Gastrocnemius medialis (tissue), 4 donors: ENCODE measurements around the gene CORO2A. TPM values are rescaled to one million over a fixed set of nuclear protein-coding genes. Genes with fewer than 3 reads are reported as not detected.

Experiments used
- ATAC-seq, 2 donors: fragments of 150-250 bp; one replicate each; pipeline ENCODE4 v1.9.1; 2016
- DNase-seq, 2 donors: peaks; one replicate each; pipeline ENCODE4 v3.0.0-alpha.2; 2019
- H3K27ac ChIP-seq, 4 donors: fragments of 200-600 bp; sonication (generic); 1 replicate in 1 of 4; 2 replicates in 3 of 4; pipeline ENCODE4 v1.5.1; 2016 to 2018; ENCODE audit warnings: mild to moderate bottlenecking in 2 of 4, moderate library complexity in 1 of 4
- H3K27me3 ChIP-seq, 3 donors: fragments of 200-600 bp; sonication (generic) in 2 of 3; 1 replicate in 1 of 3; 2 replicates in 2 of 3; pipeline versions ENCODE4 v1.5.1 to v1.6.0; 2016 to 2019; ENCODE audit warnings: mild to moderate bottlenecking in 1 of 3, moderate library complexity in 1 of 3
- H3K36me3 ChIP-seq, 2 donors: fragments of 200-600 bp; sonication (generic) in 1 of 2; one replicate each; pipeline ENCODE4 v1.5.1; 2017 to 2018
- H3K4me1 ChIP-seq, 2 donors: fragments of 200-600 bp; sonication (generic) in 1 of 2; one replicate each; pipeline ENCODE4 v1.5.1; 2016 to 2017; ENCODE audit warnings: mild to moderate bottlenecking in 2 of 2
- H3K4me3 ChIP-seq, 4 donors: fragments of 200-600 bp; sonication (generic) in 3 of 4; 1 replicate in 1 of 4; 2 replicates in 3 of 4; pipeline ENCODE4 v1.5.1; 2016 to 2019; ENCODE audit warnings: mild to moderate bottlenecking in 2 of 4
- H3K9me3 ChIP-seq, 3 donors: fragments of 200-600 bp; sonication (generic) in 2 of 3; 1 replicate in 1 of 3; 2 replicates in 2 of 3; pipeline ENCODE4 v1.5.1; 2016 to 2019
- CTCF ChIP-seq, 5 experiments: fragments of 450-650 bp in 3 of 5; fragments of 200-600 bp in 2 of 5; sonication (generic) in 2 of 5; IDR thresholded peaks in 4 of 5; conservative IDR thresholded peaks in 1 of 5; 1 replicate in 4 of 5; 2 replicates in 1 of 5; pipeline ENCODE4 v1.5.1; 2016 to 2019; ENCODE audit warnings: antibody characterized with exemption in 5 of 5, mild to moderate bottlenecking in 3 of 5, moderate library complexity in 3 of 5
- POLR2A ChIP-seq, 2 donors: fragments of 450-650 bp; IDR thresholded peaks; one replicate each; pipeline ENCODE4 v1.6.1; 2017; ENCODE audit warnings: antibody characterized with exemption in 2 of 2, mild to moderate bottlenecking in 2 of 2, moderate library complexity in 2 of 2
- in situ Hi-C, 4 donors: fragments of 200-750 bp; cut with MboI; loops; one replicate each; pipeline versions ENCODE4 v1.15.0 to v1.8.0; 2017; ENCODE audit warnings: low sequenced_read_pairs in 4 of 4
- intact Hi-C: fragments of 100-400 bp; cut with DNase I; formaldehyde crosslinking; loops from one replicate; pipeline ENCODE4 v1.15.1; 2023; ENCODE audit warnings: low total_unique reads
- total RNA-seq, 4 donors: library from RNA; depleted of rRNA; stranded (reverse); fragments of >200 nt; gene quantifications; one replicate each; pipeline versions ENCODE4 v1.1.0 to v1.2.3, GENCODE V29; 2016

CORO2A gene
- total RNA-seq, 4 donors from 2014 or later: 0.05 to 0.42 (median 0.19) TPM

DNA sequence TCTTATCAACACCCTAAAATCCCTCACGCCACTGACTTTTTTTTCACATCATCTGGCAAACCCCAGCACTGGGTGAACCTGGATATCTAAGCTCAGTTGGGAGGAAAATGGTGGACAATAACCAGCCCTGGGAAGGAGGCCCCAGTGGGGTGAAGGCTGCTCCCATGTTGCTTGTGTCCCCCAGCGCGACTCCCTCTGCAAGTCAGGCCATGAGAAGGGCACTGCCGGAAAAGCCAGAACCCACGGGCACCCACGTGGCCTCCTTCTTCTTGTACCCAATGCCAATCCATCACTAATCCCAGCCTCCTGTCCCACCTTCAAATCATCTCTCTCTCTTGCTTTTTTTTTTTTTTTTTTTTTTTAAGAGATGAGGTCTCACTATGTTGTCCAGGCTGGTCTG is 11.4 kb downstream of the CORO2A start:
- H3K27ac ChIP-seq: no peak overlapping the region
- in situ Hi-C loops: no loop called here
- no peak for ATAC-seq
- no peaks in the 10 kb centered on the region for H3K27me3 ChIP-seq
- no peaks in the 10 kb centered on the region for H3K36me3 ChIP-seq
- no peak for TF ChIP-seq POLR2A (IDR thresholded peaks at IDR 0.05)
- TF ChIP-seq CTCF (IDR thresholded peaks at IDR 0.05 in 4 of 5, conservative IDR thresholded peaks at IDR 0.05 in 1 of 5): no peak
- H3K9me3 ChIP-seq: no peaks in the 10 kb centered on the region
- DNase-seq: no peak
- H3K4me3 ChIP-seq: no peak overlapping the region
- intact Hi-C loops: no loop called here
- no peaks in the 10 kb centered on the region for H3K4me1 ChIP-seq

DNA sequence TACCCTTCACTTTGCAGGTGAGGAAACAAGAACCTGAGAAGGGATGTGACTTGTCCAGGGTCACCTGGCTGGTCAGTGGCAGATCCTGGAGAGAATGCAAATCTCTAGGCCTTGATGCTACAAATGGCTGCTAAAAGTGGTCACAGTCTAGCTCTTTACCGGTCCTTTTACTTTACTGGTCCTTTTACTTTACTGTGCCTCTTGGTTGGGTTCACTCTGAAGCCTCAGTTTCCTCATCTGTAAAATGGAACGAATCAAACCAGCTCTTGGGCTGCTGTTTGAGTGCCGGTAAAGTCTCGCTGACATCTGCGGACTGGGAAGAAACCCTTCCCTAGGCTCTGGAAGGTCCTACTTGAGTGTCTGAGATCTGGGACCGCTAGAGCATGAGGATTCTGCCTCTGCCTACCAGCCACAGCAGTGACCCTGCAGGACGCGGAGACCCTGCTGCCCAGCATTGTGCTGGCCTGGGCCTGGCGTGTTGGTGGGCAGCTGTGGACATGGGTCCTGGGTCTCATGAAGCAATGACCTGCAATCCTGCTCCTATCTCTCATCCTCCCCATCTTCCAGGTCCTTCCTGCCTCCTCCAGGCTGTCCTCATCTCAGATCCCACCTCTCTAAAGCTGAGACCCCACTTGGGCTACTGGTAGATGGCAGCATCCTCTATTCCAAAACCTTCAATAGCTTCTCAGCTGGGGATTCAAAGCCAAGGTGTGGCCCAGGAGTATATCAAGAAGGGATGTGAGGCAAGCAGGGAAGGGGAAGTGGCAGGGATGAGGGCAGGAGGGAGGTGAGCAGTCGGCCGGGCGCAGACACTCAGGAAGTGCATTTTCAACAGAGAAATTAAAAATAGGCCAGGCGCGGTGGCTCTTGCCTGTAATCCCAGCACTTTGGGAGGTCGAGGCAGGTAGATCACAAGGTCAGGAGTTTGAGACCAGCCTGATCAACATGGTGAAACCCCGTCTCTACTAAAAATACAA is 13.3 kb downstream of the CORO2A start:
- DNase-seq: no peak
- no peak for ATAC-seq
- Histone ChIP-seq H3K9me3 (no peaks in the 10 kb centered on the region), H3K4me3 (no peak overlapping the region), H3K4me1 (no peaks in the 10 kb centered on the region), H3K27me3 (no peaks in the 10 kb centered on the region), H3K27ac (no peak overlapping the region), H3K36me3 (no peaks in the 10 kb centered on the region)
- TF ChIP-seq POLR2A (IDR thresholded peaks at IDR 0.05) (no peak), CTCF (IDR thresholded peaks at IDR 0.05 in 4 of 5, conservative IDR thresholded peaks at IDR 0.05 in 1 of 5) (no peak)
- intact Hi-C loops: no loop called here
- in situ Hi-C loops: no loop called here

- Histone ChIP-seq H3K4me1 (no peaks in the 10 kb centered on the region), H3K27me3 (no peaks in the 10 kb centered on the region), H3K9me3 (no peaks in the 10 kb centered on the region), H3K4me3 (no peak overlapping the region), H3K27ac (no peak overlapping the region), H3K36me3 (no peaks in the 10 kb centered on the region)
- no peak for DNase-seq
- TF ChIP-seq CTCF (IDR thresholded peaks at IDR 0.05 in 4 of 5, conservative IDR thresholded peaks at IDR 0.05 in 1 of 5): no peak
- TF ChIP-seq POLR2A (IDR thresholded peaks at IDR 0.05): no peak
- in situ Hi-C loops: no loop called here
- ATAC-seq: no peak
- intact Hi-C loops: no loop called here
These were observed 15.8 kb downstream of the CORO2A start for GRCh38 chr9:98176391-98177259.

DNA sequence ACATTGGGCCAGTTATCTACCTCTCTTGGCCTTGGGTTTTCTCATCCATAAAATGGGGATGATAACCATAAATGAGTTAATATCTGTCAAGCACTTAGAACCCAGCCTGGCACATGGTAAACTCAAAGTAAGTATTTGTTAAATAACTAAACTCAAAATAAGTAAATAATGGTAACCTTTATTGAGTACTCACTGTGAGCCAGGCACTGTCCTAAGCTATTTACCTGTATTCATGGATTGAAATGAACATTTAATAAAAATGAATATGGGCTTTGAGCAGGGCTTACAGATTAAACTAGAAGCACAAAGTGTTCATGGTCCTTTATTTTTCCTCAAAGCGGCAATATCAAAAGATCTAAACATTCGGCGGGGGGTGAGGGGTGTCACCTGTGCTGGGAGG is 16.7 kb downstream of the CORO2A start:
- H3K4me1 ChIP-seq: no peaks in the 10 kb centered on the region
- no peak overlapping the region for H3K27ac ChIP-seq
- ATAC-seq (no peak), DNase-seq (no peak)
- H3K9me3 ChIP-seq: no peaks in the 10 kb centered on the region
- intact Hi-C loops: no loop called here
- H3K36me3 ChIP-seq: no peaks in the 10 kb centered on the region
- TF ChIP-seq POLR2A (IDR thresholded peaks at IDR 0.05) (no peak), CTCF (IDR thresholded peaks at IDR 0.05 in 4 of 5, conservative IDR thresholded peaks at IDR 0.05 in 1 of 5) (no peak)
- H3K4me3 ChIP-seq: no peak overlapping the region
- no peaks in the 10 kb centered on the region for H3K27me3 ChIP-seq
- in situ Hi-C loops: no loop called here
